ENCODE data around the gene TM6SF1.

The TM6SF1 gene

DNA sequence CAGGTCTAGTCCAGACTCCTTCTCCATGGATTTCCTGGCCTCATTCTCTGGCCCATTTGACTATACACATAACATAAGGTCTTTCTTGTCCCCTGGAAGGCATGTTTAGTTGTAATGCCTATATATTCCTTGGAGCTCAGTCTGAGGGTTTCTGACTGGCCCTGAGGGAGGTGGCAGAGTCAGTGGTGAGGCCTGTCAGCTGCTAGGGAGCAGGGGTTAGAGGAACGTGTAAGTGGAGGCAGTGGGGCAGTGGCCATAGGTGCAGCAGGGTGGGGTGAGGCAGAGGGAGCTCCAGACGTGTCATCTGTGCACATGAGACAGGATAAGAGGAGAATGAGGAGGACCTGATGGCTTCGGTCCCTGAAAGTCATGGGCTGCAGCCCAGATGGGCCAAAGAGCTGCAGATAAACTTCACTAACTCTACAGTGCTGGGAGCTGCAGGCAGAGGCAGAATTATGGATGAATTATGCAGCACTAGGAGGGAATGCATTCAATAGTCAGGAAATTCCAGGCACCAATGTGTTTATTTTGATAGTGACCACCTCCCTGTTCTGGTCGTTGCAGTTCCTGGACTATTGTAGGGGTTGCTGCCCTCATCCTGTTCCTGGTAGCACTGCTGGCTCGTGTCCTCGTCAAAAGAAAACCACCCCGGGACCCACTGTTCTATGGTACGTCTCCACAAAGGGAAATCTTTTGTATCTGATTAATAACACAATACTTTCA lies 4.9 kb downstream of the TM6SF1 start:
- no peaks in the 10 kb centered on the region for H3K79me2 ChIP-seq (ENCODE audit: insufficient read depth, low read length)
- DNase-seq (no peak), ATAC-seq (ENCODE audit: insufficient read depth, low read depth) (no peak)
- H3K9me3 ChIP-seq (ENCODE audit: insufficient read depth, low read length, severe bottlenecking): no peaks in the 10 kb centered on the region
- 0 out of 2 replicates have a peak, but pooled peaks cover 3% of the 10 kb centered on the region for H3K36me3 ChIP-seq (ENCODE audit: insufficient read depth, low read length)
- H3K27ac ChIP-seq (ENCODE audit: low read length): no peak overlapping the region
- H3K9ac ChIP-seq (ENCODE audit: low read depth, low read length): no peak overlapping the region
- no peak overlapping the region for H3K4me2 ChIP-seq (ENCODE audit: insufficient read depth, low read length)
- no peaks in the 10 kb centered on the region for H4K20me1 ChIP-seq (ENCODE audit: insufficient read depth, low read length)
- no peaks in the 10 kb centered on the region for H3K27me3 ChIP-seq (ENCODE audit: insufficient read depth, low read length, poor library complexity)
- no peak overlapping the region for H2AFZ ChIP-seq (ENCODE audit: low read depth, low read length)
- TF ChIP-seq EZH2 (IDR thresholded peaks at IDR 0.05; ENCODE audit: borderline replicate concordance, low read depth, low read length, severe bottlenecking) (no peak), CTCF (IDR thresholded peaks at IDR 0.05; ENCODE audit: borderline replicate concordance, extremely low read depth, low read length, poor library complexity, severe bottlenecking) (no peak)
- peaks cover 18% of the 10 kb centered on the region for H3K4me1 ChIP-seq (ENCODE audit: insufficient read depth, low read length)
- H3K4me3 ChIP-seq (ENCODE audit: low read depth in 1 of 2, low read length in 2 of 2): no peak overlapping the region

GRCh38 chr15:83112956-83113299 lies 5.5 kb downstream of the TM6SF1 start:
- ATAC-seq (ENCODE audit: insufficient read depth, low read depth) (no peak), DNase-seq (no peak)
- Histone ChIP-seq H3K9ac (ENCODE audit: low read depth, low read length) (no peak overlapping the region), H3K36me3 (ENCODE audit: insufficient read depth, low read length) (0 out of 2 replicates have a peak, but pooled peaks cover 3% of the 10 kb centered on the region), H4K20me1 (ENCODE audit: insufficient read depth, low read length) (no peaks in the 10 kb centered on the region), H2AFZ (ENCODE audit: low read depth, low read length) (no peak overlapping the region), H3K27me3 (ENCODE audit: insufficient read depth, low read length, poor library complexity) (no peaks in the 10 kb centered on the region), H3K4me2 (ENCODE audit: insufficient read depth, low read length) (no peak overlapping the region), H3K4me3 (ENCODE audit: low read depth in 1 of 2, low read length in 2 of 2) (no peak overlapping the region), H3K4me1 (ENCODE audit: insufficient read depth, low read length) (peaks cover 13% of the 10 kb centered on the region), H3K9me3 (ENCODE audit: insufficient read depth, low read length, severe bottlenecking) (no peaks in the 10 kb centered on the region), H3K79me2 (ENCODE audit: insufficient read depth, low read length) (no peaks in the 10 kb centered on the region), H3K27ac (ENCODE audit: low read length) (no peak overlapping the region)
- TF ChIP-seq EZH2 (IDR thresholded peaks at IDR 0.05; ENCODE audit: borderline replicate concordance, low read depth, low read length, severe bottlenecking) (no peak), CTCF (IDR thresholded peaks at IDR 0.05; ENCODE audit: borderline replicate concordance, extremely low read depth, low read length, poor library complexity, severe bottlenecking) (no peak)

- Histone ChIP-seq H3K4me3 (ENCODE audit: low read depth in 1 of 2, low read length in 2 of 2) (no peak overlapping the region), H2AFZ (ENCODE audit: low read depth, low read length) (no peak overlapping the region), H3K4me1 (ENCODE audit: insufficient read depth, low read length) (peaks cover 1% of the 10 kb centered on the region), H4K20me1 (ENCODE audit: insufficient read depth, low read length) (no peaks in the 10 kb centered on the region), H3K79me2 (ENCODE audit: insufficient read depth, low read length) (no peaks in the 10 kb centered on the region), H3K4me2 (ENCODE audit: insufficient read depth, low read length) (no peak overlapping the region), H3K9me3 (ENCODE audit: insufficient read depth, low read length, severe bottlenecking) (no peaks in the 10 kb centered on the region), H3K27me3 (ENCODE audit: insufficient read depth, low read length, poor library complexity) (no peaks in the 10 kb centered on the region), H3K9ac (ENCODE audit: low read depth, low read length) (no peak overlapping the region), H3K36me3 (ENCODE audit: insufficient read depth, low read length) (0 out of 2 replicates have a peak, but pooled peaks cover 3% of the 10 kb centered on the region), H3K27ac (ENCODE audit: low read length) (no peak overlapping the region)
- DNase-seq (no peak), ATAC-seq (ENCODE audit: insufficient read depth, low read depth) (no peak)
- TF ChIP-seq EZH2 (IDR thresholded peaks at IDR 0.05; ENCODE audit: borderline replicate concordance, low read depth, low read length, severe bottlenecking) (no peak), CTCF (IDR thresholded peaks at IDR 0.05; ENCODE audit: borderline replicate concordance, extremely low read depth, low read length, poor library complexity, severe bottlenecking) (no peak)
Observed at GRCh38 chr15:83113881-83114674, 6.6 kb downstream of the TM6SF1 start.

All from DND-41 (cell line).